ENCODE results near the gene MACROD2.

- TF ChIP-seq CTCF (IDR thresholded peaks at IDR 0.05) (no peak), POLR2A (IDR thresholded peaks at IDR 0.05) (no peak)
Measured at GRCh38 chr20:14494355-14494754, 499.0 kb downstream of the MACROD2 start.
